Keratinocyte (primary cell): ENCODE results near the gene NUP205. TPM values are rescaled to one million over a fixed set of nuclear protein-coding genes. Genes with fewer than 3 reads are reported as not detected.
A peak's percentile ranks its signal among the peaks of the same experiment; 100 is the strongest.
"Not testable (repeated sequence)": the region's sequence is repeated elsewhere in the genome, so short reads cannot be mapped to it uniquely, and the experiment has no call there.

ENCODE experiments used
- DNase-seq: peaks from one replicate; pipeline ENCODE4 v3.0.0-alpha.2; 2011; ENCODE audit warnings: low read depth, missing footprints, low spot score
- FAIRE-seq: peaks from 2 replicates; lab custom pipeline; 2011; peaks lifted over from hg19 to GRCh38; lab: Jason Lieb, UNC
- H2AFZ ChIP-seq: 2 replicates; pipeline ENCODE4 v1.6.0; 2012; ENCODE audit warnings: low read length, control low read depth, inconsistent platforms; ENCODE audit not compliant: control insufficient read depth
- H3K27ac ChIP-seq: 2 replicates; pipeline ENCODE4 v1.5.1; 2011; ENCODE audit warnings: low read length; ENCODE audit not compliant: control insufficient read depth, insufficient read depth
- H3K27me3 ChIP-seq: 3 replicates; pipeline ENCODE4 v1.6.0; 2011; ENCODE audit warnings: low read length; ENCODE audit not compliant: control insufficient read depth, insufficient read depth; ENCODE audit errors: extremely low read depth
- H3K36me3 ChIP-seq, 2 experiments: 2 replicates in 1 of 2; 3 replicates in 1 of 2; pipeline ENCODE4 v1.5.1; 2011; ENCODE audit warnings: low read length in 2 of 2, mild to moderate bottlenecking in 1 of 2; ENCODE audit not compliant: control insufficient read depth in 2 of 2, insufficient read depth in 2 of 2; ENCODE audit errors: extremely low read depth in 1 of 2
- H3K4me1 ChIP-seq: 3 replicates; pipeline ENCODE4 v1.5.1; 2011; ENCODE audit warnings: low read length; ENCODE audit not compliant: control insufficient read depth, insufficient read depth; ENCODE audit errors: extremely low read depth
- H3K4me2 ChIP-seq: 3 replicates; pipeline ENCODE4 v1.6.0; 2011; ENCODE audit warnings: low read depth, low read length; ENCODE audit not compliant: control insufficient read depth, insufficient read depth; ENCODE audit errors: extremely low read depth
- H3K4me3 ChIP-seq, 3 experiments: fragments of 200-600 bp in 1 of 3; sonication (generic) in 1 of 3; 2 replicates in 2 of 3; 3 replicates in 1 of 3; pipeline ENCODE4 v1.5.1; 2011 to 2016; ENCODE audit warnings: low read length in 3 of 3, mild to moderate bottlenecking in 3 of 3, control low read depth in 2 of 3, inconsistent platforms in 1 of 3, low read depth in 1 of 3, mixed read lengths in 1 of 3, mixed run types in 1 of 3, moderate library complexity in 1 of 3; ENCODE audit not compliant: control insufficient read depth in 2 of 3, insufficient read depth in 2 of 3; ENCODE audit errors: extremely low read depth in 1 of 3
- H3K79me2 ChIP-seq: 2 replicates; pipeline ENCODE4 v1.6.0; 2012; ENCODE audit warnings: low read length; ENCODE audit not compliant: control insufficient read depth, insufficient read depth
- H3K9ac ChIP-seq: 3 replicates; pipeline ENCODE4 v1.6.0; 2011; ENCODE audit warnings: low read length; ENCODE audit not compliant: control insufficient read depth, insufficient read depth; ENCODE audit errors: extremely low read depth
- H3K9me1 ChIP-seq: 3 replicates; pipeline ENCODE4 v1.6.0; 2011; ENCODE audit warnings: low read length; ENCODE audit not compliant: control insufficient read depth, insufficient read depth; ENCODE audit errors: extremely low read depth
- H3K9me3 ChIP-seq: 2 replicates; pipeline ENCODE4 v1.5.1; 2012; ENCODE audit warnings: low read depth, low read length; ENCODE audit not compliant: control insufficient read depth
- H4K20me1 ChIP-seq: 3 replicates; pipeline ENCODE4 v1.6.0; 2011; ENCODE audit warnings: low read length; ENCODE audit not compliant: control insufficient read depth, insufficient read depth; ENCODE audit errors: extremely low read depth
- CTCF ChIP-seq, 3 experiments: IDR thresholded peaks in 1 of 3; conservative IDR thresholded peaks in 1 of 3; optimal IDR thresholded peaks in 1 of 3; 2 replicates in 2 of 3; 3 replicates in 1 of 3; pipeline versions ENCODE3 to v1.5.1; 2011; ENCODE audit warnings: low read length in 3 of 3, mild to moderate bottlenecking in 3 of 3, moderate library complexity in 2 of 3, control low read depth in 1 of 3, inconsistent platforms in 1 of 3; ENCODE audit not compliant: insufficient read depth in 2 of 3; ENCODE audit errors: extremely low read depth in 1 of 3
- EZH2 ChIP-seq: IDR thresholded peaks from one replicate; pipeline ENCODE4 v1.6.1; 2012; ENCODE audit warnings: inconsistent platforms, mild to moderate bottlenecking, low read length, moderate library complexity
- dilution Hi-C: fragments of 300-500 bp; cut with MboI; formaldehyde crosslinking; loops from one replicate; pipeline ENCODE4 v1.7.0; 2020; ENCODE audit warnings: low sequenced_read_pairs; ENCODE audit not compliant: extremely low pct_ligation_motif_present
- polyA plus RNA-seq, 5 experiments: library from polyadenylated mRNA; depleted of rRNA in 3 of 5; stranded (reverse) in 3 of 5; stranded (forward) in 1 of 5; unstranded in 1 of 5; fragments of >200 nt; gene quantifications; 1 replicate in 1 of 5; 2 replicates in 3 of 5; 3 replicates in 1 of 5; pipeline versions ENCODE4 v1.2.1 to v1.2.3, GENCODE V29; 2011 to 2012; ENCODE audit warnings: missing spikeins in 2 of 5, low read depth in 1 of 5, low replicate concordance in 1 of 5

The NUP205 gene
- polyA plus RNA-seq, 1 donor (not counting 4 experiments of a cell fraction or from before 2014, with no cell fraction given) = 74.6 TPM

- no peaks in the 10 kb centered on the region for H3K9me3 ChIP-seq
- dilution Hi-C loops = no loop called here
- H3K9me1 ChIP-seq = no peaks in the 10 kb centered on the region
- peaks cover 3% of the 10 kb centered on the region in 2 experiments for H3K36me3 ChIP-seq
- no peak overlapping the region for H2AFZ ChIP-seq
- no peaks in the 10 kb centered on the region for H3K27me3 ChIP-seq
- H3K79me2 ChIP-seq = no peaks in the 10 kb centered on the region
- TF ChIP-seq EZH2 = no peak
- no peak for TF ChIP-seq CTCF (optimal IDR thresholded peaks at IDR 0.05 in 1 of 3, IDR thresholded peaks at IDR 0.05 in 1 of 3, conservative IDR thresholded peaks at IDR 0.05 in 1 of 3; ENCODE audit: extremely low read depth in 1 of 3, insufficient read depth in 2 of 3, low read length in 3 of 3)
- H3K4me2 ChIP-seq = no peak overlapping the region
- H3K27ac ChIP-seq = no peak overlapping the region
- H4K20me1 ChIP-seq = no peaks in the 10 kb centered on the region
- FAIRE-seq (peak; percentile 20), DNase-seq (no peak)
- H3K4me1 ChIP-seq = peaks cover 5% of the 10 kb centered on the region
- H3K9ac ChIP-seq = no peak overlapping the region
- H3K4me3 ChIP-seq = no peak overlapping the region
Measured at GRCh38 chr7:135690566-135690965, 132.8 kb downstream of the NUP205 start.

DNA sequence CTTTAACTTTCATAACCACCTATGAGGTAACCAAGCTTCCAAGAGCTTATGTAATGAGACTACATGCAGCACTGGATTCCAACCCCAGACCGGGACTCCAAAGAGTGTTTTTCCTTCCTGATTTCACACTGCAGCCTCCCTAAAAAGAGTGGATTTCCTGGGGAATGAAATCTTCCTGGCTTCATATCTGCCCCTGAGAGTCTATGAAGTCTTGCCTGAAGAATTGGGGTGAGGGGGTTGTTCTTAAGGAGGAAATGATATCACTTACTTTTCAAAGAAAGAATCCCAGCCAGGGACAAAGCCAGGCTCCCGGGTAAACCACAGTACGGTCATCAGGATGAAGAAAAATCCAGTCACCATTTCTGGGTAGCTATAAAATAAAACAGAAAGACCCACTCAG, 134.3 kb downstream of the NUP205 start:
- no peaks in the 10 kb centered on the region for H3K79me2 ChIP-seq
- peaks cover 0 to 3% of the 10 kb centered on the region in 2 experiments for H3K36me3 ChIP-seq
- DNase-seq (no peak), FAIRE-seq (no peak)
- no peak overlapping the region for H3K4me3 ChIP-seq
- no peaks in the 10 kb centered on the region for H3K9me3 ChIP-seq
- TF ChIP-seq EZH2 (no peak), CTCF (optimal IDR thresholded peaks at IDR 0.05 in 1 of 3, IDR thresholded peaks at IDR 0.05 in 1 of 3, conservative IDR thresholded peaks at IDR 0.05 in 1 of 3; ENCODE audit: extremely low read depth in 1 of 3, insufficient read depth in 2 of 3, low read length in 3 of 3) (no peak)
- H3K9me1 ChIP-seq = no peaks in the 10 kb centered on the region
- no peak overlapping the region for H2AFZ ChIP-seq
- no peak overlapping the region for H3K9ac ChIP-seq
- H3K4me1 ChIP-seq = peaks cover 5% of the 10 kb centered on the region
- no peaks in the 10 kb centered on the region for H4K20me1 ChIP-seq
- H3K27me3 ChIP-seq = no peaks in the 10 kb centered on the region
- dilution Hi-C loops = no loop called here
- no peak overlapping the region for H3K27ac ChIP-seq
- no peak overlapping the region for H3K4me2 ChIP-seq

DNA sequence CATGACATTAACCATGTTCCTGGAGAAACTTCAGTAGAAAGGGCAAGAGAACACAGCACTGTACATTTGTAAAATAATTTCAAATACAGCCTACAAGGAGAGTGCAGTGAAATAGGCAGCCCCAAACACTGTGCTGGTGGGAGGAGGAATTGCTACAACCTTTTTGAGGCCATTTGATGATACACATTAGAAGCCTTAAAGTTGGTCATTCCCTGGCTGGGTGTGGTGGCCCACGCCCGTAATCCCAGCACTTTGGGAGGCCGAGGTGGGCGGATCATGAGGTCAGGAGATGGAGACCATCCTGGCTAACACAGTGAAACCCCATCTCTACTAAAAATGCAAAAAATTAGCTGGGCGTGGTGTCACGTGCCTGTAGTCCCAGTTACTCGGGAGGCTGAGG, 134.9 kb downstream of the NUP205 start:
- H3K4me2 ChIP-seq, H4K20me1 ChIP-seq, H3K27ac ChIP-seq, H2AFZ ChIP-seq, H3K36me3 ChIP-seq, FAIRE-seq, DNase-seq, H3K79me2 ChIP-seq, H3K9ac ChIP-seq, H3K9me3 ChIP-seq, H3K9me1 ChIP-seq, dilution Hi-C loops, H3K27me3 ChIP-seq, H3K4me1 ChIP-seq, H3K4me3 ChIP-seq: not testable (repeated sequence)
